GM20431 (cell line): ENCODE data around the gene TVP23C.

Experiments
- in situ Hi-C: fragments of 300-500 bp; cut with MseI, MboI; formaldehyde crosslinking; loops from one replicate; pipeline ENCODE4 v1.15.0; 2020; ENCODE audit warnings: low sequenced_read_pairs; ENCODE audit not compliant: unreplicated experiment

The TVP23C gene

GRCh38 chr17:15469260-15469659 is 94.0 kb downstream of the TVP23C start:
- in situ Hi-C loops = no loop called here

GRCh38 chr17:15468126-15468525 is 95.2 kb downstream of the TVP23C start:
- in situ Hi-C loops = no loop called here

GRCh38 chr17:15467592-15467991 is 95.7 kb downstream of the TVP23C start, which contains the start of gene CDRT4:
Gene CDRT4, minus strand, starts transcription at chr17:15467621. Its CDS starts 27,383 bp downstream, at chr17:15440238.
- in situ Hi-C loops = no loop called here

DNA sequence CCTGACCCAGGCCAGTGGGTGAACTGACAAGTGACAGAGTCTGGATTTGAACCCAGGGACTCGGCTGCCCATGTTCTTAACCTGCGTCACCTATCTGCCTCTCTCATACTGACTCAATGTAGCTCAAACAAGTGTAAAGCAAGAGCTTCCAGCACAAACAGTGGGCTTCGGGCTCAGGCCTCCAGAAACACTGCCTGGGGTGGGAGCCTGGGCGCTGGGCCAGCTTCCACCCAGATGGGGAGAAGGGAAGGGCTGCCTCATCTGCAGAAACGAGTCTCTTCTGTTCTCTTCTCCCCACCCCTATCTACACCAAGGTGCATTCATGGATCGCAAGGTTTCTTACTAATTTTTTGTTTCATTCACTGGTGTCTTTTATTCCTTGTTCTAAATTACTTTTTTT is 97.2 kb downstream of the TVP23C start:
- in situ Hi-C loops = no loop called here

- in situ Hi-C loops = no loop called here
Observed at GRCh38 chr17:15465045-15465701, 98.1 kb downstream of the TVP23C start.

GRCh38 chr17:15464231-15464985 is 98.9 kb downstream of the TVP23C start:
- in situ Hi-C loops = no loop called here

DNA sequence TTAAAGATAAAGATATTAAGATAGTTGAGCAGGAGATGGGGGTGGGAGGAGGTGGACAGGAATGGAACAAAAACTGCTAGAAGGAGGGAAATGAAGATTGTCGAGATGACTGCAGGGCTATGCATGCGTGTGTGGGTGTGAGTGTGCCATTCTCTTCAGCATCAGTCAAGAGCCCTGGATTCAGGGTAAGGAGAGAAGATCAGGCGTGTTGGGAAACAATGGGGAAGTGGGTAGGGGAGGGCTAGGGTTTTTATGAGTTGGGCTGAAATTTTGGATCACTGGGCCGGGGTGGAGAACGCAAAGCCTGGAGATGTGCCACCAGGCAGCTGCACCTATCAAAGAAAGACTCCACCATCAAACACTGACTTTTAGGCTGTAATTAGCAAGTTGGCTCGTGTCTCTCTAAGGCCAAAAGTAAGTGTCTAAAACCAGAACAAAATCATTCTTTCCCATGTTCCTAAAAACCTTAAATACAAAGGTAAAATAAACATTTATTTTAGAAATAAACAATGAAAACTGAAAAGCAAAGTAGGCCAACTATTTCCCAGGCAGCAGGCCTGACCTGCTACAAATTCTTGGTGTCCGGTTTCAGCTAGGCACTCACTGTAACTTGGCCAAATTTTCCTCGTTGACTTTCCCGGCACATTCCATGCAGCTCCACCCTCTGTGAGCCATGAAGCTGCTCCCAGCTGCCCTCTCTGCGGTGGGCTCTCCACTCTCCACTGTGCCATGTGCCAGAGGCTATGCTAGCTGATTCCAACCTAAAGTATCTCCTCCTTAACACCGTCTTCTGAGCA is 100.1 kb downstream of the TVP23C start:
- in situ Hi-C loops = no loop called here

GRCh38 chr17:15457723-15458094 is 105.6 kb downstream of the TVP23C start:
- in situ Hi-C loops = no loop called here

GRCh38 chr17:15456972-15457722 is 106.1 kb downstream of the TVP23C start:
- in situ Hi-C loops = no loop called here

DNA sequence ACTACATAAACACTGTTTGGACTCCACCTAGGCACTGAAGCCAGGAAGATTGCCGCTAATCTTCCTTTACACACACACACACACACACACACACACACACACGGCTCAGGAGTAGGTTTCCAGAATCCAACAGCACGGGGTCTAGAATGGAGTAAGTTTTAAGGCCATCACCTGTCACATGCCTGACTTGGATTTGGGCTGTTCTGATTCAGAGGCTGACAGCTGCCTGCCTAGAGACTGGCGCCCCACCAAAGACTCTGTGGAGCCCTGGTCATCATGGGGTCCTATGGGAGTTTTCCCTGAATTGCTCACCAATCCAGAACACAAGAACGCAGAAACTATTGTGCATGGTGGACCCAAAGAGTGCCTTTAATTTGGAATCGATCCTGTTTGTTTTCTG is 106.8 kb downstream of the TVP23C start:
- in situ Hi-C loops = no loop called here

- in situ Hi-C loops = no loop called here
Observed at GRCh38 chr17:15454346-15454745, 108.9 kb downstream of the TVP23C start.

DNA sequence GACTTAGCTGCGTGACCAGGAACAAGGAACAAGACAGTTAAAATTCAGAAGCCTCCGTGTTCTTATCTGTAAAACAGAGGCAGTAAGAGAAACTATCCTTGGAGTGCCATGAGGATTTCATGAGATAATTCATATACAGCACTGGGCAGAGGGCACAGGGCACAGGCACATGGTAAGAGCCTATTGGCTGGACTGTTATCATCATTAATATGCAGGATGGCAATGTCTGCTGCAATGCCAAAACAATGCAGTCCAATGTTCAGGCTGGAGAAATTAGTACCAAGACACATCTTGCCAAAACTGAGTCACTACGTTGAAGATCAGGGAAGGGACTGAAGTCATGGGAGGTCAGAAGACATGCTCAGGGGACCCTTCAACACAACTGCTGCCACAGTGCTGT is 109.5 kb downstream of the TVP23C start:
- in situ Hi-C loops = no loop called here

- in situ Hi-C loops = no loop called here
Observed at GRCh38 chr17:15453246-15453645, 110.0 kb downstream of the TVP23C start.

DNA sequence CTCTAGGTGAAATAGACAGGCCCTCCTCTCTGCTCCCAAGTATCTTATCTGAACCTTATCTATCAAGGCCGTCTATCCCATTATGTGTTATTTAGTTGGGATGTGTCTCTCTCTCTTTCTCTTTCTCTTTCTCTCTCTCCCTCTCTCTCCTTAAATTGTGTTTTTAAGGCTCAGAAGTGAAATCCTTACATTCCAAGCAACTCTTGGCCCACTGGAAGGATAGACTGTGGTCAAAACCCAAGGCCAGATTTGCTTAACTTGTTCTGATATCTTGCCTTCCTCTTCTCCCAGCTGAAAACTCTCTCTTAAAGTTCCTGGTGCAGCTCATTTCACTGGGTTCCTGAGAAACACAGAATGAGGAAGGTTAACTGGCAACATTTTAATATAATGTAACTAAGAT is 110.5 kb downstream of the TVP23C start:
- in situ Hi-C loops = no loop called here
